Measurements from ENCODE around the gene LRRC8B.

Gene LRRC8B

GRCh38 chr1:89546934-89547562 lies 22.4 kb downstream of the LRRC8B start:
- no peak for DNase-seq (ENCODE audit: low read depth in 2 of 2)

DNA sequence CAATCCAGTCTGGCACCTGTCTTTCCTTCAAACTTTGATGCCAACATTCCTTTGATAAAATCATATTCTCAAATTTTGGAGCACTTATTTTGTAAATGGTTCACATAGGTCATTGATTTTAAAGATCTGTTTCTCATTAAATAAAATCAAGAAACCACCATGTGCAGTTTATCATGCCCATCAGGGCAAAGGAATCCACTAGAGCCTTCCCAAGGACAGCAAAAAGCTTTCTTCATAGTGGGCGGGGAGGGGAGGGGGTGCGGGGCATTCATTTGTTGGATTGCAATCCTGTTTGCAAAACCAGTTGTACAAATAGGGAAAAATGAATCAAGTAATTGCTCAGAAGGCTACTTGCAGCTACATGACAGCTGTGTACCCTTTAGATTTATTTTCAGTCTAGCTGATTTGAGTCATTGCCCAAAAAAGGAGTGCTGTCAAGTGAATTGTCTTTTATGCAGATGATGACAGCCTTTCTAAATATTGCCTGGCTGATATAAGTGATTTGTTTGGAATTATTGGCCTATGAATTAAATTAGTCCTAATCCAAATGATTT lies 23.0 kb downstream of the LRRC8B start:
- peak; percentile 36 to 42 for DNase-seq (ENCODE audit: low read depth in 2 of 2)

GRCh38 chr1:89548122-89548857 lies 23.7 kb downstream of the LRRC8B start:
- DNase-seq (ENCODE audit: low read depth in 2 of 2), result no peak

- no peak for DNase-seq (ENCODE audit: low read depth in 2 of 2)
Measured at GRCh38 chr1:89550995-89551394, 26.4 kb downstream of the LRRC8B start.

- no peak for DNase-seq (ENCODE audit: low read depth in 2 of 2)
Measured at GRCh38 chr1:89552471-89553081, 27.9 kb downstream of the LRRC8B start.

DNA sequence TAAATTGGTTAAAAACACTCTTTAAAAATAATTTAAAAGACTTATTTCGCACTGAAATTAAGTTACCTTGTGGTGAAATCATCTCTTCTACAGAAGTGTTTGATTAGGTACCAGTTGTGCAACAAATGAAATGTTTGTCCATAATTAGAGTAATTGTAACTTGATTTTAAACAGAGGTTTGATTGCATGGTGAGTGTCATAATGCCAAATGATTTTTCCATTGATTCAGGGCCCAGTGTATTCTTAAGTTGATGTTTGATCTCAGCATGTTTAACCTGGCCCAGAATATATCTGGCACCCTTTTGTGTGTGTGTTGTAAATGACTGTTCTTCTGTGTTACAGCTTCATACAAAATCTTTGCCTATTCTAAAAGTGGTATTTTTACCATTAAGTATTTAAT lies 28.5 kb downstream of the LRRC8B start:
- no peak for DNase-seq (ENCODE audit: low read depth in 2 of 2)

DNA sequence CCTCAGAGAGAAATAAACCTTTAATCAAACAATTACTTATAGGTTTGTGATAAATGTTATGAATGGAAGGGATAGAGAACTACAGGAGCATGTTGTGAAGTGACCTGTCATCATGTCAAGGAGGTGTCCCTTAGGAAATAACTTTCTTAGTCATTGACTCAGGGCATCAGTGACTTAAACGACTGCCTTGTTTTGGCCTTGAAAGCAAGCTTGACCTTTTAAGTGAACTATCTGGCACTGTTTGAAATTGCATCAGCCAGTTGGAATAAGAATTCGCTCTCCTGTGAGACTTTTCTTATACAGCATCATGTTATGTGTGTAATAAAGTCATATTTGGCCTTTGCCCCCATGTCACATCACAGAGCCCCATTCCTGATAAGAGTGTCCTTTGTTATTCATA lies 30.9 kb downstream of the LRRC8B start:
- DNase-seq (ENCODE audit: low read depth in 2 of 2), result no peak

GRCh38 chr1:89556726-89557444 lies 32.3 kb downstream of the LRRC8B start:
- DNase-seq (ENCODE audit: low read depth in 2 of 2), result no peak

- DNase-seq (ENCODE audit: low read depth in 2 of 2), result no peak
Measured at GRCh38 chr1:89557445-89557825, 32.8 kb downstream of the LRRC8B start.

DNA sequence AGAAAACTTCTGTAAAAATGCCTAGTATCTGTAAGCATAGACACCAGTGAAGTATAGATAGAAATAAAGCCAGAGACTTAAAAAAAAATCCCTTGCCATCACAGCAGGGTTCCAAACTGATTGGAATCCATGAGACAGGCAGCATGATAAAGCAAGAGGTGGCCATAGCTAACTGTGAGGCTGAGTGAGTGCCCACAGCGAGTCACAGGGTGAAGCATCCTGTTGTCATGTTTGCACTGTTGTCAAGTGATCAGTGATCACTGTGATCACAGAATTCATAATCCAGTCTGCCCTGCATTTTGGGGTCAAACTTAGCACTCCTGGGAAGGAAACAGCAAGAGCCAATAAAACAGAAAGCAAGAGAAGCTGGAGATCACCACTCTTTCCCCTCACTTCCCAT lies 33.3 kb downstream of the LRRC8B start:
- DNase-seq (ENCODE audit: low read depth in 2 of 2), result no peak

GRCh38 chr1:89563957-89564604 lies 39.5 kb downstream of the LRRC8B start:
- DNase-seq (ENCODE audit: low read depth in 2 of 2), result peak; percentile 51 to 55

GRCh38 chr1:89565521-89565920 lies 40.9 kb downstream of the LRRC8B start:
- no peak for DNase-seq (ENCODE audit: low read depth in 2 of 2)

DNA sequence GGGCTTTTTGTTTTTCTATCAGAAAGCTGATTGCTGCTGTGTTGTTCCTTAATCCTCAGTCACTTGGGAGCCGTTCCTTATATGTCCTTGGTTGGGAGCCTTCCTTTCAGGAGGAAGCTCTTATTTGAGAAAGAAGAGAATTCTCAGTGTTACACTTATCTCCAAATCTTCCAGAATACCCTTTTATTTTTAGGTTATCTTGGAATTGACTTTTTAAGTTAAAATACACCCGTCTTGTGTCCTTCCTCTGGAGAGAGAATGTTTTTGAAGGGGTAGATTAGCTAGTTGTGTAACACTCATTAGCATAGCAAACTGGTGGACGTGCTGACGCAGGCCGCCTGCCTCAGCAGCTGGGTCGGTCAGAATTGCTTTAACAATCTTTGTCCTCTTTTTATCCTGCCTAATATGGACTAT lies 42.1 kb downstream of the LRRC8B start:
- DNase-seq (ENCODE audit: low read depth in 2 of 2), result no peak

- no peak for DNase-seq (ENCODE audit: low read depth in 2 of 2)
Measured at GRCh38 chr1:89567797-89568196, 43.2 kb downstream of the LRRC8B start.

GRCh38 chr1:89573410-89573809 lies 48.8 kb downstream of the LRRC8B start:
- DNase-seq (ENCODE audit: low read depth in 2 of 2), result no peak

GRCh38 chr1:89574621-89575020 lies 50.0 kb downstream of the LRRC8B start:
- no peak for DNase-seq (ENCODE audit: low read depth in 2 of 2)

DNA sequence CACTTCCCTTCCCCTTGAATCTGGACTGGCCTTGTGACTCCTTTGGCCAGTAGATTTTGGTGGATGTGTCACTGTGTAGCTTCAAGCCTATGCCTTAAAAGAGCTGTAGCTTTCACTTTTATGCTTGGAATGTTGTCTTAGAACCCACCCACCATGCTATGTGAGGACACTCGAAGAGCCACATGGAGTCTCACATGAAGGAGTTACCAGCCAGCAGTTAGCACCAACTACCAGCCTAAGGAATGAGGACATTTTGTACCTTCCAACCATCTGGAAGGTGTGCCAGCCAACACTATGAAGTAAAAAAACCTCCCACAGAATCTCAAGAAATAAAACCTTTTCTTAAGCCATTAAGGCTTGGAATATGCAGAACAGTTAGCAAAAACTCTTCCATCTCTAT lies 50.6 kb downstream of the LRRC8B start:
- no peak for DNase-seq (ENCODE audit: low read depth in 2 of 2)

DNA sequence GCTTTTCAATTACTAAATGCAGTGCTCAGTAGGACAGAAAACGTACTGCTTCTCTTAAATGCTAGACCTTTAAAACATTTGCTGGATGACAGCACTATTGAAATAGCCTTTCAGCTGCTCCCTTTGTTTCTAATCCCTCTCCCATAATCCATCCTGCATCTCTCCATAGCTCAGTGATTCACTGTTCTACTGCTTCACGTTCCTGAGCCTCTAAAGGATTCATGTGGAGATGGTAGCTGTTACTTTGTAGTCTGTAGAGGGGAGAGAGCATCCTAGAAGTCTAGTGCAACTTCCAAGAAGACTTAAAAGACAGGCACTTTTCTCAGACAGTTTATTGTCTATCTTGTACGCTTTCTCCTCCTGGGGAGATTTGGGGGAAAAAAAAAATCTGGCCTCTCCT lies 51.4 kb downstream of the LRRC8B start:
- DNase-seq (ENCODE audit: low read depth in 2 of 2), result no peak

- DNase-seq (ENCODE audit: low read depth in 2 of 2), result peak in 1 of 2 experiments; percentile 4
Measured at GRCh38 chr1:89578151-89578550, 53.5 kb downstream of the LRRC8B start.

DNA sequence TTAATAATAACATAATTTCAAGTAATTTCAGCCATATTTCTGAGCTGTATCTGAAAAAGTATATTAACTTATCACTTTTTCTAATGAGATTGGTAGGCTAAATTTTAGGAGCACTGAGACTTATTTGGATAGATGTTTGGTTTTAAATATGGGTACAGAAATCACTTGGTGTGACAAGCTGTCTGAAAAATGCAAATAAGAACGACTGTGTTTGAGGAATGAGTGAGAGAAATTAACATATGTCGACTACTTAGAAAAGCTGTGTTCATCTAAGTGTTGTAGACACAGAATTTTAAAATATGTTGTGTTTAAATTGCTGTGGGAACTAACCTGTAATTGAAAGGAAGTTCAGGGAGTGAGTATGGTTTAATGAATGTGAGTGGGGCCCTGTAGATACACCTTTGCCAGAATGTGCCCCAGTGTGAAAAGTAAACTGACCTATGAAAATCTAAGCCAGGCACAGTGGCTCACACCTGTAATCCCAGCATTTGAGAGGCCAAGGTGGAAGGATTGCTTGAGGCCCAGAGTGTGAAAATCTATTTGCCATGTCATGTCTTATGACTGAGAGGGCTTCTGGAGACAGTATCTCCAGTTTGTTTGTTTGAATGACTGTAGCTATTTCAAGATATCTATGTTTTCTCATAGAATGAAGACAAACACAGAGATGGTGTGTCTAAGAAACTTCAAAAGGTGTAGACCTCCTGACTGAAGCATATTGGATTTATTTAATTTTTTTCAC lies 54.5 kb downstream of the LRRC8B start:
- no peak for DNase-seq (ENCODE audit: low read depth in 2 of 2)

GRCh38 chr1:89580036-89580435 lies 55.4 kb downstream of the LRRC8B start:
- no peak for DNase-seq (ENCODE audit: low read depth in 2 of 2)
